Trophoblast cell (in vitro differentiated cells and primary cell): ENCODE measurements around the gene OR56A1. TPM values are rescaled to one million over a fixed set of nuclear protein-coding genes. Genes with fewer than 3 reads are reported as not detected.
"Not testable (repeated sequence)": the region's sequence is repeated elsewhere in the genome, so short reads cannot be mapped to it uniquely, and the experiment has no call there.

ENCODE experiments used
- DNase-seq, 2 donors: peaks; one replicate each; pipeline ENCODE4 v3.0.0-alpha.2; 2016
- H2AFZ ChIP-seq: 2 replicates; pipeline ENCODE4 v1.6.1; 2013; ENCODE audit warnings: low read length, moderate library complexity, mild to moderate bottlenecking; ENCODE audit not compliant: insufficient read depth, poor library complexity
- H2AK5ac ChIP-seq: 2 replicates; pipeline ENCODE4 v1.6.1; 2013; ENCODE audit warnings: mild to moderate bottlenecking, low read length
- H2BK120ac ChIP-seq: 2 replicates; pipeline ENCODE4 v1.6.1; 2013; ENCODE audit warnings: low read length, mild to moderate bottlenecking, moderate library complexity; ENCODE audit not compliant: insufficient read depth, poor library complexity
- H2BK12ac ChIP-seq: 2 replicates; pipeline ENCODE4 v1.6.1; 2013; ENCODE audit warnings: mild to moderate bottlenecking, low read length, moderate library complexity
- H2BK5ac ChIP-seq: 2 replicates; pipeline ENCODE4 v1.6.1; 2013; ENCODE audit warnings: low read length, low read depth, moderate library complexity, mild to moderate bottlenecking; ENCODE audit not compliant: poor library complexity
- H3K14ac ChIP-seq: 2 replicates; pipeline ENCODE4 v1.6.1; 2013; ENCODE audit warnings: mild to moderate bottlenecking, low read length
- H3K18ac ChIP-seq: 2 replicates; pipeline ENCODE4 v1.6.1; 2013; ENCODE audit warnings: mild to moderate bottlenecking, low read length
- H3K23ac ChIP-seq: 2 replicates; pipeline ENCODE4 v1.6.1; 2013; ENCODE audit warnings: low read length
- H3K27ac ChIP-seq: 2 replicates; pipeline ENCODE4 v1.5.1; 2013; ENCODE audit warnings: low read depth, mild to moderate bottlenecking, inconsistent platforms, low read length, moderate library complexity
- H3K27me3 ChIP-seq: 2 replicates; pipeline ENCODE4 v1.6.1; 2013; ENCODE audit warnings: inconsistent platforms, mild to moderate bottlenecking, low read length, moderate library complexity; ENCODE audit not compliant: insufficient read depth
- H3K36me3 ChIP-seq, 2 experiments: 1 replicate in 1 of 2; 2 replicates in 1 of 2; pipeline ENCODE4 v1.6.1; 2013; ENCODE audit warnings: low read length in 2 of 2, mild to moderate bottlenecking in 2 of 2, moderate library complexity in 1 of 2; ENCODE audit not compliant: insufficient read depth in 2 of 2, control insufficient read depth in 1 of 2
- H3K4ac ChIP-seq: 2 replicates; pipeline ENCODE4 v1.6.1; 2013; ENCODE audit warnings: low read depth, mild to moderate bottlenecking, low read length, moderate library complexity
- H3K4me1 ChIP-seq, 2 experiments: 1 replicate in 1 of 2; 2 replicates in 1 of 2; pipeline ENCODE4 v1.6.1; 2013; ENCODE audit warnings: low read length in 2 of 2, mild to moderate bottlenecking in 2 of 2, moderate library complexity in 1 of 2; ENCODE audit not compliant: insufficient read depth in 2 of 2, control insufficient read depth in 1 of 2
- H3K4me2 ChIP-seq: 2 replicates; pipeline ENCODE4 v1.6.1; 2013; ENCODE audit warnings: inconsistent platforms, mild to moderate bottlenecking, low read length, moderate library complexity
- H3K4me3 ChIP-seq: 2 replicates; pipeline ENCODE4 v1.5.1; 2013; ENCODE audit warnings: mild to moderate bottlenecking, low read depth, low read length, inconsistent platforms
- H3K79me1 ChIP-seq: one replicate; pipeline ENCODE4 v1.6.1; 2013; ENCODE audit warnings: low read length
- H3K79me2 ChIP-seq: 2 replicates; pipeline ENCODE4 v1.6.1; 2013; ENCODE audit warnings: low read length, mild to moderate bottlenecking; ENCODE audit not compliant: control insufficient read depth, insufficient read depth, poor library complexity
- H3K9ac ChIP-seq: 2 replicates; pipeline ENCODE4 v1.6.1; 2013; ENCODE audit warnings: mild to moderate bottlenecking, low read length
- H3K9me3 ChIP-seq: 2 replicates; pipeline ENCODE4 v1.6.1; 2013; ENCODE audit warnings: low read depth, mild to moderate bottlenecking, control low read depth, inconsistent platforms, low read length; ENCODE audit not compliant: insufficient read depth
- H4K12ac ChIP-seq: 2 replicates; pipeline ENCODE4 v1.6.1; 2013; ENCODE audit warnings: low read depth, mild to moderate bottlenecking, low read length, moderate library complexity
- H4K8ac ChIP-seq: 2 replicates; pipeline ENCODE4 v1.6.1; 2013; ENCODE audit warnings: low read depth, mild to moderate bottlenecking, low read length, moderate library complexity
- H4K91ac ChIP-seq: one replicate; pipeline ENCODE4 v1.6.1; 2013; ENCODE audit warnings: low read depth, mild to moderate bottlenecking, low read length, moderate library complexity
- WGBS: extraction: QIAGEN DNeasy Blood & Tissue Kit; methylation state at CpG from one replicate; pipeline ENCODE4 v1.1.7; 2013; ENCODE audit warnings: missing lambda C conversion rate; ENCODE audit not compliant: insufficient read length, insufficient coverage; ENCODE audit errors: extremely low coverage; 5-methylcytosine and 5-hydroxymethylcytosine counted together
- polyA plus RNA-seq: library from polyadenylated mRNA; stranded (reverse); fragments of 200-250 nt; gene quantifications from 2 replicates; pipeline ENCODE4 v1.2.3, GENCODE V29; 2013

Gene OR56A1
- 0.03 TPM in 1 of 2 replicates, not detected in the other for polyA plus RNA-seq

GRCh38 chr11:6030708-6031405 lies at the start of gene OR56A1:
TSS of gene OR56A1 (minus strand) at chr11:6030758. CDS start at chr11:6027692, 3,066 bp downstream.
- Histone ChIP-seq H3K4me1 (no peaks in the 10 kb centered on the region), H3K4me3 (no peak within 1 kb of the TSS), H2AK5ac (no peak within 1 kb of the TSS), H3K18ac (no peak within 1 kb of the TSS), H3K36me3 (no peaks in the 10 kb centered on the region), H2BK5ac (no peak within 1 kb of the TSS), H3K4me2 (no peak within 1 kb of the TSS), H4K8ac (no peak within 1 kb of the TSS), H4K91ac (no peak within 1 kb of the TSS), H3K4ac (no peak within 1 kb of the TSS), H3K9me3 (no peaks in the 10 kb centered on the region), H3K14ac (no peak within 1 kb of the TSS), H2BK120ac (no peak within 1 kb of the TSS), H3K79me1 (no peaks in the 10 kb centered on the region), H3K27ac (no peak within 1 kb of the TSS), H3K79me2 (no peaks in the 10 kb centered on the region), H3K27me3 (no peaks in the 10 kb centered on the region), H2AFZ (no peak within 1 kb of the TSS), H3K9ac (no peak within 1 kb of the TSS), H2BK12ac (no peak within 1 kb of the TSS), H3K23ac (no peak within 1 kb of the TSS), H4K12ac (no peak within 1 kb of the TSS)
- WGBS: no CpG with 5 or more reads among the region's 1 CpG
- DNase-seq: no peak

GRCh38 chr11:6079463-6079862 lies 48.9 kb upstream of the OR56A1 start:
- Histone ChIP-seq H3K9me3 (no peaks in the 10 kb centered on the region), H3K27ac (no peak overlapping the region), H4K8ac (no peak overlapping the region), H3K4me3 (no peak overlapping the region), H2BK120ac (no peak overlapping the region), H3K36me3 (no peaks in the 10 kb centered on the region), H3K4ac (no peak overlapping the region), H3K4me1 (no peaks in the 10 kb centered on the region), H3K14ac (no peak overlapping the region), H4K12ac (no peak overlapping the region), H3K27me3 (no peaks in the 10 kb centered on the region), H3K18ac (no peak overlapping the region), H3K23ac (no peak overlapping the region), H3K9ac (no peak overlapping the region), H3K79me2 (no peaks in the 10 kb centered on the region), H4K91ac (no peak overlapping the region), H2AK5ac (no peak overlapping the region), H2BK5ac (no peak overlapping the region), H2AFZ (no peak overlapping the region), H3K4me2 (no peak overlapping the region), H2BK12ac (no peak overlapping the region), H3K79me1 (no peaks in the 10 kb centered on the region)
- WGBS: no CpG with 5 or more reads among the region's 4 CpGs
- DNase-seq: no peak

GRCh38 chr11:6077723-6078122 lies 47.2 kb upstream of the OR56A1 start:
- Histone ChIP-seq H3K79me1 (no peaks in the 10 kb centered on the region), H3K36me3 (no peaks in the 10 kb centered on the region), H3K9me3 (no peaks in the 10 kb centered on the region), H3K27me3 (no peaks in the 10 kb centered on the region), H4K91ac (no peak overlapping the region), H2BK5ac (no peak overlapping the region), H4K8ac (no peak overlapping the region), H3K4ac (no peak overlapping the region), H3K9ac (no peak overlapping the region), H3K14ac (no peak overlapping the region), H2BK120ac (no peak overlapping the region), H3K4me3 (no peak overlapping the region), H3K4me1 (no peaks in the 10 kb centered on the region), H3K18ac (no peak overlapping the region), H2AFZ (no peak overlapping the region), H3K4me2 (no peak overlapping the region), H3K27ac (no peak overlapping the region), H4K12ac (no peak overlapping the region), H2AK5ac (no peak overlapping the region), H3K23ac (no peak overlapping the region), H3K79me2 (no peaks in the 10 kb centered on the region), H2BK12ac (no peak overlapping the region)
- DNase-seq: no peak
- WGBS: no CpG with 5 or more reads among the region's 6 CpGs

GRCh38 chr11:6076443-6076842 lies 45.9 kb upstream of the OR56A1 start:
- H2AK5ac ChIP-seq, H3K9ac ChIP-seq, H4K12ac ChIP-seq, H3K14ac ChIP-seq, H2BK120ac ChIP-seq, H3K18ac ChIP-seq, H2BK5ac ChIP-seq, H3K4me3 ChIP-seq, H3K79me1 ChIP-seq, H3K27ac ChIP-seq, H3K9me3 ChIP-seq, H3K23ac ChIP-seq, H3K4ac ChIP-seq, H4K91ac ChIP-seq, H3K4me1 ChIP-seq, DNase-seq, H3K36me3 ChIP-seq, H3K27me3 ChIP-seq, H2AFZ ChIP-seq, H4K8ac ChIP-seq, H2BK12ac ChIP-seq, H3K4me2 ChIP-seq, H3K79me2 ChIP-seq: not testable (repeated sequence)
- WGBS: no CpG with 5 or more reads among the region's 2 CpGs
